ENCODE data around the gene RNU2-1. TPM values are rescaled to one million over a fixed set of nuclear protein-coding genes. Genes with fewer than 3 reads are reported as not detected.
A peak's percentile ranks its signal among the peaks of the same experiment; 100 is the strongest.

The RNU2-1 gene
- total and polyA plus RNA-seq, 2 donors (not counting 1 experiment from before 2014, with no cell fraction given), result 5,063 TPM; not detected in 1

DNA sequence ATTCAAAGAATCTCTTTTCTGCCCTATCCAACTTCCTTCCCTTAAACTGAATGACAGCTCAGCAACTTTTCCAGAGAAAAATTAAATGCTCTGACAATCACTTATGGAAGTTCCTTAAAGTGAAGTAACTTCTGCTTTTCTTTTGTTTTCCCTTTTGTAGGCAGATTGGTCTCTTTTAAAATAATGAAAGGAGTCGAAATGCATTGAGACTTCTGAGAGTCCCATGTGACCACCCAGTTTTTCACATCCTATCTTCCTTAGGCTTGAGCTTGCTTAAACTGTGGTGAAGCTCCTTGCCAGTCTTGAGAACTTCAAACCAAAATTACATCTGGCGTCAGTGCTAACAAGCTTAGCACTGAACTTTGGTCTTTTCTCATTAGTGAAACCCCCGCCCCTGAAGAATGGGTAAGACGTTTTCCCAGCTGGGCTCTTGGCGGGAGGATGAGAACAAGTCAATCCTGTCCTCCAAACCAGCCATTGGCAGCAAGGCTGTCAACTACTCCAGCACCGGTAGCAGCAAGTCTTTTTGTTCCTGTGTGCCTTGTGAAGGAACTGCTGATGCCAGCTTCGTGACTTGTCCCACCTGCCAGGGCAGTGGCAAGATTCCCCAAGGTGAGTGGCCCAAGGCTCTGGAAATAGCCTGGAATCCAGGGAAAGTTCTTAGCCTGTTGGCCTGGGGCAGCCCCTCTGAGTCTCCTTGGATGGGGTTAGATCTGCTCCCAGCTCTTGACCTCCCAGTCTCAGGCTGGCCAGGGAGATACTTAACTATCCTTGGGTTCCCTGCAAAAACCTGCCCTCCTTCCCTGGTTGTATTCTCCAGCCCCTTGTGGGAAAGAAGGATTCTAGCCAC lies 20.9 kb downstream of the RNU2-1 start:
- no peak for ATAC-seq (ENCODE audit: low read depth)
- intact Hi-C loops (cut with micrococcal nuclease), result loop anchor here (1.0 to 2.0 kb wide), 3 partner anchors 102 to 214 kb away; partner anchors contain the start of gene RPL27
- H2AFZ ChIP-seq (ENCODE audit: insufficient read depth, low read depth, low read length, poor library complexity, severe bottlenecking), result peak overlapping the region; percentile 90
- peak overlapping the region; percentile 90 for H3K4me2 ChIP-seq (replicated peaks; ENCODE audit: low read depth, low read length, poor library complexity, severe bottlenecking)
- peak overlapping the region; percentile 71 to 92 (median 83) for H3K4me3 ChIP-seq (ENCODE audit: control extremely low read depth in 1 of 5, extremely low read depth in 1 of 5, insufficient read depth in 1 of 5, low read depth in 2 of 5, low read length in 4 of 5)
- Mint-ChIP-seq H3K9me3 (ENCODE audit: insufficient read depth) (no peaks in the 10 kb centered on the region), H3K4me3 (peak overlapping the region; percentile 99), H3K4me1 (peaks cover 38% of the 10 kb centered on the region), H3K27me3 (no peaks in the 10 kb centered on the region), H3K27ac (peak overlapping the region; percentile 98)
- peaks cover 21 to 27% of the 10 kb centered on the region in 2 donors for H3K4me1 ChIP-seq (ENCODE audit: control insufficient read depth in 2 of 2, insufficient read depth in 2 of 2, low read length in 2 of 2)
- no peaks in the 10 kb centered on the region for H3K27me3 ChIP-seq (replicated peaks in 1 of 4; ENCODE audit: control extremely low read depth in 1 of 4, control insufficient read depth in 3 of 4, insufficient read depth in 4 of 4, low read length in 3 of 4)
- no peaks in the 10 kb centered on the region for H4K20me1 ChIP-seq (ENCODE audit: control insufficient read depth, insufficient read depth, low read length, poor library complexity, severe bottlenecking)
- H3K79me2 ChIP-seq (ENCODE audit: control insufficient read depth, insufficient read depth, low read length), result peaks cover 12% of the 10 kb centered on the region
- peak overlapping the region; percentile 84 for H3K9ac ChIP-seq (ENCODE audit: low read length)
- 26% methylated on average over 4 of the region's 7 CpGs for WGBS (ENCODE audit: insufficient coverage)
- peak; percentile 54 for DNase-seq
- H3K9me3 ChIP-seq (ENCODE audit: control extremely low read depth in 1 of 3, control insufficient read depth in 2 of 3, insufficient read depth in 1 of 3, low read length in 2 of 3), result no peaks in the 10 kb centered on the region
- peak overlapping the region; percentile 71 to 88 for H3K27ac ChIP-seq (ENCODE audit: low read length in 2 of 2)
- TF ChIP-seq, protein P1, sequence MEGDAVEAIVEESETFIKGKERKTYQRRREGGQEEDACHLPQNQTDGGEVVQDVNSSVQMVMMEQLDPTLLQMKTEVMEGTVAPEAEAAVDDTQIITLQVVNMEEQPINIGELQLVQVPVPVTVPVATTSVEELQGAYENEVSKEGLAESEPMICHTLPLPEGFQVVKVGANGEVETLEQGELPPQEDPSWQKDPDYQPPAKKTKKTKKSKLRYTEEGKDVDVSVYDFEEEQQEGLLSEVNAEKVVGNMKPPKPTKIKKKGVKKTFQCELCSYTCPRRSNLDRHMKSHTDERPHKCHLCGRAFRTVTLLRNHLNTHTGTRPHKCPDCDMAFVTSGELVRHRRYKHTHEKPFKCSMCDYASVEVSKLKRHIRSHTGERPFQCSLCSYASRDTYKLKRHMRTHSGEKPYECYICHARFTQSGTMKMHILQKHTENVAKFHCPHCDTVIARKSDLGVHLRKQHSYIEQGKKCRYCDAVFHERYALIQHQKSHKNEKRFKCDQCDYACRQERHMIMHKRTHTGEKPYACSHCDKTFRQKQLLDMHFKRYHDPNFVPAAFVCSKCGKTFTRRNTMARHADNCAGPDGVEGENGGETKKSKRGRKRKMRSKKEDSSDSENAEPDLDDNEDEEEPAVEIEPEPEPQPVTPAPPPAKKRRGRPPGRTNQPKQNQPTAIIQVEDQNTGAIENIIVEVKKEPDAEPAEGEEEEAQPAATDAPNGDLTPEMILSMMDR (IDR thresholded peaks at IDR 0.05), result no peak
- no peak for TF ChIP-seq EZH2 (IDR thresholded peaks at IDR 0.05; ENCODE audit: borderline replicate concordance, insufficient read depth, low read depth, low read length, poor library complexity, severe bottlenecking)
- ChIA-PET CTCF (interaction anchor here (0.8 to 2.0 kb wide), 11 partner anchors 13 to 370 kb away, joined by 3 to 15 read pairs (median 5); partner anchors contain the start of genes DHX8, NBR1 and RPL27), POLR2A (interaction anchor here (0.6 to 3.1 kb wide), 9 partner anchors 21 to 228 kb away, joined by 3 to 115 read pairs (median 7); partner anchors contain the start of gene NBR1)
- H3K36me3 ChIP-seq (replicated peaks in 1 of 2; ENCODE audit: control extremely low read depth in 1 of 2, control insufficient read depth in 1 of 2, extremely low read depth in 1 of 2, insufficient read depth in 2 of 2, low read length in 1 of 2), result peaks cover 22 to 41% of the 10 kb centered on the region in 2 experiments

Measured in B cell (primary cell).